Activated T-cell treated with anti-CD3 and anti-CD28 coated beads for 48 hours (primary cell): ENCODE data around the gene RGS9.
"Not testable (repeated sequence)": the region's sequence is repeated elsewhere in the genome, so short reads cannot be mapped to it uniquely, and the experiment has no call there.

Source experiments
- DNase-seq: peaks from one replicate; pipeline ENCODE4 v3.0.0-alpha.2; 2020; ENCODE audit warnings: low read depth

The RGS9 gene

GRCh38 chr17:65183736-65184135 is 46.6 kb downstream of the RGS9 start:
- no peak for DNase-seq

GRCh38 chr17:65184235-65184959 is 47.2 kb downstream of the RGS9 start:
- DNase-seq: no peak

- DNase-seq: no peak
These were observed 47.9 kb downstream of the RGS9 start for GRCh38 chr17:65185062-65185461.

GRCh38 chr17:65185668-65186382 is 48.7 kb downstream of the RGS9 start:
- no peak for DNase-seq

DNA sequence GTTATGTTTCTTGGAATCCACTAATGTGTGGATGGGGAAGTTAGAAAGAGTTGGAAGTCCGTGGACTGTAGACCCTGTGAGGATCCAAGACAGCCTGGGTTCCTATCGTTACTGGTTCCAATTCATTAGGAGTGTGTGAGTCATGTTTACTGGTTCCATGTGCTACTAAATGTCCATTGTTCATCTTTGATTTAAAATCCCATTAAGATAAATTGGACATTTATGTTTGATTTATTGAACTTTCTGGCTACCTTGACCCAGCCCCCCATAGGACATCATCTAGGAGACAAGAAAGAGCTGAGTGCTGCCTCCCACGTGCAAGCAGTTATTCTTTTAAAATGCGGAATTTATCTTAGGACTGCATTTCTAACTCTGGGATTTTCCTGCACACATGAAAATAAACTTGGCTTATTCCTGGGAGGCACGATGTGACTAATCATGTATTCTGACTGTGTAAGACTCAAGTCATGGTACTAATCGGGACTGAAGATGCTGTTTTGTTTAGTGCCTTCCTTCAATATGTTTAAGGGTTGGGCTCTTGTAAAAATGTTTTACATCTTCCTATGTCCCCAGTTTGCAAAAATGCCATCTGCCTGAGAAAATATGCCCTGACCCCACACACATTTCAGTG is 53.4 kb downstream of the RGS9 start:
- no peak for DNase-seq

GRCh38 chr17:65191811-65192740 is 54.9 kb downstream of the RGS9 start:
- DNase-seq: no peak

GRCh38 chr17:65193305-65193704 is 56.1 kb downstream of the RGS9 start:
- DNase-seq: no peak

- no peak for DNase-seq
These were observed 56.6 kb downstream of the RGS9 start for GRCh38 chr17:65193716-65194293.

DNA sequence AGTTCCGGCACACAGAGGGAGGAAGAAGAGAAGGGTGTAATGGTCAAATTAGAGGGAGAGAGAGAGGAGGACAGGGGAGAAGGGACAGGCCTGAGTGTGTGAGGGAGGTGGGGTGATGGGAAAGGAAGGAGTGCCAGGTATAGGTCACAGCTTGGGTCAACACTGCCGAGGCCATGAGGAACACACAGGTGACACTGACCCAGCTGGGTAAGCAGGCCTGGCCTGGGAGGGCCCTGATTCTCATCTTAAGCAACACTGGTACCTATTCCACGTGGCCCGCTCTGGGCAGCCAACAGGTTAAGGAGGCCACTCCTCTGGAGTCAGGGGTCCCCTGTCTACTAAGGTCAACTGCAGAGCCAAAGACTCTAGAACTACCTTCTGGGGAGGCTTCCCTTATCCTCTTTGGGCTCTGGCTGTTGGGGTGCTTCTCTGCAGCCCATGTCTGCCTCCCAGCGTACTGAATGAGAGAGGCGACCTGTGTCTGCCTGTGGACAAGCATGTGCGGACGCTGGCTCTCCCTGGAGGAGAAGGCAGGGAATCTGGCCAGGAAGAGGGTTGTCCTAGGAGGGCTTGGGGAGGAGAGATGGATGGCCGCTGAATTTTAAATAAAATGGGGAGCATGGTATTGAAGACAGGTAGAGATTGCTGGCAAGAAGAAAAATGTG is 57.6 kb downstream of the RGS9 start:
- no peak for DNase-seq

- DNase-seq: no peak
These were observed 58.5 kb downstream of the RGS9 start for GRCh38 chr17:65195716-65196115.

- DNase-seq: no peak
These were observed 59.4 kb downstream of the RGS9 start for GRCh38 chr17:65196617-65197016.

DNA sequence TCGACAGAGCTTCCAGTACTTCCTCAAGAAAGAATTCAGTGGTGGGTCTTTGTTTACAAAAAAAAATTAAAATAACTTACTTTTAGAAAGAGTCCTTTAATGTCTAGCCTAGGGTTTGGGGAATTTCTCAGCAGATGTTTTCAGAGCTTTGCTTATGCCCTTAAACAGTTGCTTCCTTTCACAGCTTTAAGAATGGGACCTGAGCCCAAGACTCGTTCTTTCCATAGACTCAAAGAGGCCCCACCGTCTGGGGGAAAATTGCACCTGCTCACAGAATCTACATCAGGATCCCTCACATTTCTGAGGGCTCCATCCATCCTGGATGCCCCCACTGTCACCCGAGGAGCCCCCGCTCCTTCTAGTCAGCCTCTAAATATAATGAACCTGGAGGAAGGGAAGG is 60.0 kb downstream of the RGS9 start:
- no peak for DNase-seq

GRCh38 chr17:65198653-65199382 is 61.6 kb downstream of the RGS9 start:
- DNase-seq: no peak

DNA sequence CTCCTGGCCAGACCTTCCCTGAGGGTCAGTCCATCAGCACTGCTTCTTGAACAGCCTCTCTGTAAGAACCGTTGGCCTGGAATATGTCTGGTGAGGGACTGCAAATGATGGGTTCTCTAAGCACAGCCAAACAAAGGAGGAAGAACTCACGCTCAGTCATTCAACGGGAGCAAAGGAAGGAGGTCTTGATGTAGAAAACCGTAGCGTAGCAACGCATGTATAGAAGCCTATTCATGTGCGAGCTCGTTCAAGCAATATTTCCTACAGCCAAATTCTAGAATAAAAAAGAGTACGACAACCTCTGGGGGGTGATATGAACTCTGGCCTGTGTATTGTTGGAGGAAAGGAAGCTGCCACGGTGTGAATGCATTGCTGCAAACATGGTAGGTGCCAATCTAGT is 64.2 kb downstream of the RGS9 start:
- no peak for DNase-seq

- DNase-seq: no peak
These were observed 65.8 kb downstream of the RGS9 start for GRCh38 chr17:65202844-65203571.

DNA sequence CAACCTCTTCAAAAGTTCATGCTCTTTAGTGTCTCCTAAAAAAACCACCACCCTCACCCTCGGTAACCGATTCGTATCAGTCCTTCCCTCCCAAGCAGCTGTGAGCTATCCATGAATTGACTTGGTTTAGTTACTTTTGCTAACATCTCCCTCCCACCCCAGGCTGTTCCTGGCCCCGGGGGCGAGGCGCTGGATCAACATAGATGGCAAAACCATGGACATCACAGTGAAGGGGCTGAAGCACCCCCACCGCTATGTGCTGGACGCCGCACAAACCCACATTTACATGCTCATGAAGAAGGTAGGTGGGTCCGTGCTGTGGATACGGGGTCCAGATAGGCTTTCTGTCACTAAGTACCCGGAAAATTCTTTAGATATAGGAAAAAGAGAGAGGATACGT is 66.8 kb downstream of the RGS9 start:
- no peak for DNase-seq

DNA sequence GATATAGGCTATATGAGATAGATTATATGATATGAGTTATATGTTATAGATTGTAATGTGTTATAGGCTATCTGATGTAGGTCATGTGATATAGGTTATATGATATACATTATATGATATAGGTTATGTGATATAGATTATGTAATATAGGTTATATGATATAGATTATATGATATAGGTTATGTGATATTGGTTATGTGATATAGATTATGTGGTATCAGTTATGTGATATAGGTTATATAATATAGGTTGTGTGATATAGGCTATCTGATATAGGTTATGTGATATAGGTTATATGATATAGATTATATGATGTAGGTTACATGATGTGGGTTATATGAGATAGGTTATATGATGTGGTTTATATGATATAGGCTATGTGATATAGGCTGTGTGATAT is 68.5 kb downstream of the RGS9 start:
- no peak for DNase-seq

GRCh38 chr17:65207448-65207847 is 70.3 kb downstream of the RGS9 start:
- DNase-seq: not testable (repeated sequence)

DNA sequence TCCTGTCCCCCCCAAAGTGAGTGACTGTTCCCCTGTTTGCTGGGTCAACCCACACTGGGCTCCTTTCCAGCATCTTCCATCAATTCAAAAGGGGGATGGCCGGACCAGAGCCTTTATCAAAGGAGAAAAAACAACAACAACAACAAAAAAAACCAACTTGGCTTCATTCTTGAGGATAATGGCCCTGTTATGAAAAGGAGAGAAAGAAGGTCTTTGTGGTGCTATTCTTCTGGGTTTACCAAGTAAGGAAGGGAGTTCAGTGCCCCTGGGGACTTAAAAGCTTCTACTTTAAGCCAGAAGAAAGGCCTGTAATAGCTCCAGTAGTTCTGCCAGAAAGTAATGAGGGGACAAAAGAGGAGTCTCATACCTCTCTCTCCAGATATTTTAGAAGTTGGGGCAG is 71.5 kb downstream of the RGS9 start:
- DNase-seq: no peak

GRCh38 chr17:65218261-65218660 is 81.1 kb downstream of the RGS9 start:
- DNase-seq: no peak
